Uterus (tissue), 4 donors: ENCODE data around the gene NCOA1. TPM values are rescaled to one million over a fixed set of nuclear protein-coding genes. Genes with fewer than 3 reads are reported as not detected.
"Not testable (repeated sequence)": the region's sequence is repeated elsewhere in the genome, so short reads cannot be mapped to it uniquely, and the experiment has no call there.

Experiments used
- DNase-seq, 2 donors: peaks; one replicate each; pipeline ENCODE4 v3.0.0-alpha.2; 2019 to 2020
- H3K27ac ChIP-seq, 2 donors: fragments of 200-600 bp; sonication (generic); 1 replicate in 1 of 2; 2 replicates in 1 of 2; pipeline ENCODE4 v1.5.1; 2016 to 2018
- H3K27me3 ChIP-seq, 2 donors: fragments of 200-600 bp; sonication (generic); one replicate each; pipeline ENCODE4 v1.5.1; 2018 to 2019; ENCODE audit warnings: control low read depth in 1 of 2
- H3K36me3 ChIP-seq, 2 donors: fragments of 200-600 bp; sonication (generic); one replicate each; pipeline ENCODE4 v1.5.1; 2019; ENCODE audit warnings: control low read depth in 1 of 2
- H3K4me1 ChIP-seq, 2 donors: fragments of 200-600 bp; sonication (generic); one replicate each; pipeline ENCODE4 v1.5.1; 2018 to 2019; ENCODE audit warnings: control low read depth in 1 of 2
- H3K4me3 ChIP-seq, 2 donors: fragments of 200-600 bp; sonication (generic); 1 replicate in 1 of 2; 2 replicates in 1 of 2; pipeline ENCODE4 v1.5.1; 2018 to 2019; ENCODE audit warnings: mild to moderate bottlenecking in 1 of 2
- H3K9me3 ChIP-seq, 2 donors: fragments of 200-600 bp; sonication (generic); one replicate each; pipeline ENCODE4 v1.5.1; 2019; ENCODE audit warnings: control low read depth in 1 of 2
- CTCF ChIP-seq, 4 experiments: fragments of 200-600 bp in 2 of 4; fragments of 450-650 bp in 2 of 4; sonication (generic) in 2 of 4; IDR thresholded peaks; one replicate each; pipeline ENCODE4 v1.5.1; 2016 to 2019; ENCODE audit warnings: antibody characterized with exemption in 4 of 4, mild to moderate bottlenecking in 2 of 4, moderate library complexity in 1 of 4
- POLR2A ChIP-seq, 2 donors: fragments of 450-650 bp; IDR thresholded peaks; one replicate each; pipeline ENCODE4 v1.6.1; 2016; ENCODE audit warnings: antibody characterized with exemption in 2 of 2, mild to moderate bottlenecking in 1 of 2, moderate library complexity in 1 of 2
- intact Hi-C: fragments of 100-400 bp; cut with DNase I; formaldehyde crosslinking; loops from one replicate; pipeline ENCODE4 v1.15.1; 2023; ENCODE audit warnings: low total_unique reads
- total RNA-seq, 4 donors: library from RNA; depleted of rRNA in 3 of 4; stranded (reverse); fragments of >200 nt in 3 of 4; gene quantifications; one replicate each; pipeline versions ENCODE4 v1.1.0 to v1.2.4, GENCODE V29; 2014 to 2023
- donor health status: DM: yes; HTN: yes; CAD: no.

NCOA1 gene
- total RNA-seq, 4 donors from 2014 or later: 38.7 to 88.5 (median 62.0) TPM

GRCh38 chr2:24566209-24566608 lies 75.2 kb downstream of the NCOA1 start:
- DNase-seq: no peak
- intact Hi-C loops: no loop called here
- Histone ChIP-seq H3K27me3 (no peaks in the 10 kb centered on the region), H3K36me3 (no peaks in the 10 kb centered on the region), H3K27ac (no peak overlapping the region), H3K9me3 (no peaks in the 10 kb centered on the region), H3K4me3 (no peak overlapping the region), H3K4me1 (no peaks in the 10 kb centered on the region)
- TF ChIP-seq POLR2A (IDR thresholded peaks at IDR 0.05): no peak

- TF ChIP-seq CTCF (IDR thresholded peaks at IDR 0.05) (no peak), POLR2A (IDR thresholded peaks at IDR 0.05) (no peak)
- Histone ChIP-seq H3K27me3 (no peaks in the 10 kb centered on the region), H3K36me3 (no peaks in the 10 kb centered on the region), H3K4me1 (no peaks in the 10 kb centered on the region), H3K27ac (no peak overlapping the region), H3K4me3 (no peak overlapping the region), H3K9me3 (no peaks in the 10 kb centered on the region)
- no peak for DNase-seq
- intact Hi-C loops: no loop called here
These were observed 75.6 kb downstream of the NCOA1 start for GRCh38 chr2:24566630-24567029.

GRCh38 chr2:24568551-24568950 lies 77.5 kb downstream of the NCOA1 start:
- TF ChIP-seq POLR2A (IDR thresholded peaks at IDR 0.05) (no peak), CTCF (IDR thresholded peaks at IDR 0.05) (no peak)
- Histone ChIP-seq H3K27me3 (no peaks in the 10 kb centered on the region), H3K36me3 (no peaks in the 10 kb centered on the region), H3K27ac (no peak overlapping the region), H3K9me3 (no peaks in the 10 kb centered on the region), H3K4me1 (peaks cover 0 to 3% of the 10 kb centered on the region in 2 donors), H3K4me3 (no peak overlapping the region)
- intact Hi-C loops: no loop called here
- no peak for DNase-seq

- H3K4me1 ChIP-seq, H3K9me3 ChIP-seq, H3K27ac ChIP-seq, H3K4me3 ChIP-seq, H3K27me3 ChIP-seq, DNase-seq, H3K36me3 ChIP-seq, intact Hi-C loops: not testable (repeated sequence)
These were observed 78.5 kb downstream of the NCOA1 start for GRCh38 chr2:24569565-24569964.

GRCh38 chr2:24570225-24570624 lies 79.2 kb downstream of the NCOA1 start:
- no peak for TF ChIP-seq POLR2A (IDR thresholded peaks at IDR 0.05)
- TF ChIP-seq CTCF (IDR thresholded peaks at IDR 0.05): no peak
- no peak overlapping the region for H3K27ac ChIP-seq
- H3K4me1 ChIP-seq: peaks cover 0 to 3% of the 10 kb centered on the region in 2 donors
- DNase-seq: no peak
- H3K4me3 ChIP-seq: no peak overlapping the region
- H3K27me3 ChIP-seq: no peaks in the 10 kb centered on the region
- intact Hi-C loops: no loop called here
- no peaks in the 10 kb centered on the region for H3K36me3 ChIP-seq
- no peaks in the 10 kb centered on the region for H3K9me3 ChIP-seq

GRCh38 chr2:24571828-24572442 lies 80.9 kb downstream of the NCOA1 start:
- Histone ChIP-seq H3K4me1 (peaks cover 0 to 3% of the 10 kb centered on the region in 2 donors), H3K27ac (no peak overlapping the region), H3K27me3 (no peaks in the 10 kb centered on the region), H3K9me3 (no peaks in the 10 kb centered on the region), H3K36me3 (no peaks in the 10 kb centered on the region), H3K4me3 (no peak overlapping the region)
- intact Hi-C loops: no loop called here
- TF ChIP-seq POLR2A (IDR thresholded peaks at IDR 0.05) (no peak), CTCF (IDR thresholded peaks at IDR 0.05) (no peak)
- DNase-seq: no peak
